Omental fat pad (tissue), 4 donors: ENCODE results near the gene FRYL. TPM values are rescaled to one million over a fixed set of nuclear protein-coding genes. Genes with fewer than 3 reads are reported as not detected.

Experiments used
- ATAC-seq: fragments of 150-250 bp; one replicate; pipeline ENCODE4 v1.9.1; 2016; ENCODE audit warnings: mild to moderate bottlenecking, moderate library complexity; ENCODE audit not compliant: low FRiP score
- DNase-seq: peaks from one replicate; pipeline ENCODE4 v3.0.0-alpha.2; 2019; ENCODE audit warnings: low spot score
- total RNA-seq, 4 donors: library from RNA; depleted of rRNA; stranded (reverse); fragments of >200 nt; gene quantifications; one replicate each; pipeline ENCODE4 v1.1.0, GENCODE V29; 2016
- TF ChIP-seq, protein P1 (sequence below), 3 donors: fragments of 450-650 bp; IDR thresholded peaks; one replicate each; pipeline ENCODE4 v1.5.1; 2016 to 2017; ENCODE audit warnings: antibody characterized with exemption in 3 of 3, mild to moderate bottlenecking in 3 of 3, moderate library complexity in 2 of 3

FRYL gene
- total RNA-seq, 4 donors from 2014 or later = 45.2 to 143 (median 48.7) TPM

- no peak for DNase-seq
- TF ChIP-seq, protein P1, sequence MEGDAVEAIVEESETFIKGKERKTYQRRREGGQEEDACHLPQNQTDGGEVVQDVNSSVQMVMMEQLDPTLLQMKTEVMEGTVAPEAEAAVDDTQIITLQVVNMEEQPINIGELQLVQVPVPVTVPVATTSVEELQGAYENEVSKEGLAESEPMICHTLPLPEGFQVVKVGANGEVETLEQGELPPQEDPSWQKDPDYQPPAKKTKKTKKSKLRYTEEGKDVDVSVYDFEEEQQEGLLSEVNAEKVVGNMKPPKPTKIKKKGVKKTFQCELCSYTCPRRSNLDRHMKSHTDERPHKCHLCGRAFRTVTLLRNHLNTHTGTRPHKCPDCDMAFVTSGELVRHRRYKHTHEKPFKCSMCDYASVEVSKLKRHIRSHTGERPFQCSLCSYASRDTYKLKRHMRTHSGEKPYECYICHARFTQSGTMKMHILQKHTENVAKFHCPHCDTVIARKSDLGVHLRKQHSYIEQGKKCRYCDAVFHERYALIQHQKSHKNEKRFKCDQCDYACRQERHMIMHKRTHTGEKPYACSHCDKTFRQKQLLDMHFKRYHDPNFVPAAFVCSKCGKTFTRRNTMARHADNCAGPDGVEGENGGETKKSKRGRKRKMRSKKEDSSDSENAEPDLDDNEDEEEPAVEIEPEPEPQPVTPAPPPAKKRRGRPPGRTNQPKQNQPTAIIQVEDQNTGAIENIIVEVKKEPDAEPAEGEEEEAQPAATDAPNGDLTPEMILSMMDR (IDR thresholded peaks at IDR 0.05) = no peak
- ATAC-seq = no peak
Observed at GRCh38 chr4:48570646-48571220, 209.3 kb downstream of the FRYL start.

- no peak for ATAC-seq
- TF ChIP-seq, protein P1 (IDR thresholded peaks at IDR 0.05) = no peak
- no peak for DNase-seq
Observed at GRCh38 chr4:48566034-48566384, 214.1 kb downstream of the FRYL start.

GRCh38 chr4:48565362-48566033 is 214.6 kb downstream of the FRYL start:
- no peak for ATAC-seq
- TF ChIP-seq, protein P1 (IDR thresholded peaks at IDR 0.05) = no peak
- no peak for DNase-seq

GRCh38 chr4:48564151-48564550 is 215.9 kb downstream of the FRYL start:
- ATAC-seq (no peak), DNase-seq (no peak)
- TF ChIP-seq, protein P1 (IDR thresholded peaks at IDR 0.05) = no peak

- DNase-seq = no peak
- TF ChIP-seq, protein P1 (IDR thresholded peaks at IDR 0.05) = no peak
- no peak for ATAC-seq
Observed at GRCh38 chr4:48558819-48559218, 221.3 kb downstream of the FRYL start.

DNA sequence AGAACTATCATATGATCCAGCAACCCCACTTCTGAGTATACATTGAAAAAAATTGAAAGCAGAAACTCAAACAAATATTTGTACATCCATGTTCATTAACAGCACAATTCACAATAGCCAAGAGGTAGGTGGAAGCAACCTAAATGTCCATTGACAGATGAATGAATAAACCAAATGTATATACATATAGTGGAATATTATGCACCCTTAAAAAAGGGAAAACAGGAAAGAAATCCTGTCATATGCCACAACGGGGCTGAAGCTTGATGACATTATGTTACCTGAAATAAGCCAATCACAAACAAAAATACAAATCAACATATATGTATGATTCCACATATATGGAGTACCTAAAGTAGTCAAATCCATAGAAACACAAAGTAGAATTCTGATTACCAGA is 222.1 kb downstream of the FRYL start:
- ATAC-seq (no peak), DNase-seq (no peak)
- TF ChIP-seq, protein P1 (IDR thresholded peaks at IDR 0.05) = no peak

DNA sequence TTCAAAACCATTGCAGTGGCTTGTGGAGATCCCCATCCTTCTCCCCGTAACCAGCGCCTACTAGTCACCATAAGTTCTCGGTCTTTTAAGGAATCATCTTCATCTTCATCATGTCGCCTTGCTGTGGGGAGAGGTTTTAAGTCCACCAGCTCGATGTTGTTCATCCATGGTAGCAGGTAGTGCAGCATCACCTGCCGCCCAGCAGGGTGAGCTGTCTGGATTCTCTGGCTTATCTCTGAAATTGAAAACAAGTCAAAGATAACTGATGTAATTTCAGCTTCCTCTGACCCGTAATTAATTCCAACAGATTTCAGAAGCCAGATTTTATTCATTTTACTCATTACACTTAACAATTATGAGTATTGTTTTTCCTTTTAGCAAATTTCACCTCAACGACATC is 222.6 kb downstream of the FRYL start:
- ATAC-seq = no peak

More for the DNA sequence above, 222.6 kb downstream of the FRYL start:
- TF ChIP-seq, protein P1 (IDR thresholded peaks at IDR 0.05) = no peak
- DNase-seq = no peak
